Thoracic aorta (tissue), 2 donors: ENCODE results near the gene DGKG. TPM values are rescaled to one million over a fixed set of nuclear protein-coding genes. Genes with fewer than 3 reads are reported as not detected.

Experiments
- ATAC-seq: fragments of 150-250 bp; one replicate; pipeline ENCODE4 v1.8.0; 2017; ENCODE audit warnings: low read depth; ENCODE audit not compliant: insufficient number of reproducible peaks, low FRiP score
- DNase-seq: peaks from one replicate; pipeline ENCODE4 v3.0.0-alpha.2; 2020; ENCODE audit warnings: low spot score
- H3K27ac ChIP-seq, 2 donors: fragments of 200-600 bp; sonication (generic); 1 replicate in 1 of 2; 2 replicates in 1 of 2; pipeline ENCODE4 v1.5.1; 2016; ENCODE audit warnings: mild to moderate bottlenecking in 2 of 2, moderate library complexity in 2 of 2
- H3K27me3 ChIP-seq: fragments of 200-600 bp; sonication (generic); replicated peaks from 2 replicates; pipeline ENCODE4 v1.6.0; 2016; ENCODE audit warnings: mild to moderate bottlenecking; ENCODE audit not compliant: insufficient read depth
- H3K36me3 ChIP-seq: fragments of 200-600 bp; sonication (generic); one replicate; pipeline ENCODE4 v1.5.1; 2016
- H3K4me1 ChIP-seq, 2 donors: fragments of 200-600 bp; sonication (generic); 1 replicate in 1 of 2; 2 replicates in 1 of 2; pipeline versions ENCODE4 v1.5.1 to v1.6.0; 2016; ENCODE audit warnings: low read depth in 2 of 2, mild to moderate bottlenecking in 1 of 2; ENCODE audit not compliant: control insufficient read depth in 1 of 2
- H3K4me3 ChIP-seq: fragments of 200-600 bp; sonication (generic); 2 replicates; pipeline ENCODE4 v1.5.1; 2016; ENCODE audit warnings: mild to moderate bottlenecking
- H3K9me3 ChIP-seq: fragments of 200-600 bp; sonication (generic); 2 replicates; pipeline ENCODE4 v1.5.1; 2016
- total RNA-seq, 2 donors: library from RNA; depleted of rRNA; stranded (reverse); fragments of >200 nt; gene quantifications; one replicate each; pipeline versions ENCODE4 v1.1.0 to v1.2.3, GENCODE V29; 2016
- TF ChIP-seq, protein P1 (sequence below): fragments of 200-600 bp; sonication (generic); IDR thresholded peaks from one replicate; pipeline ENCODE4 v1.5.1; 2019; ENCODE audit warnings: antibody characterized with exemption

The DGKG gene
- total RNA-seq, 2 donors from 2014 or later = 12.5 to 16.7 TPM

- no peaks in the 10 kb centered on the region for H3K36me3 ChIP-seq
- H3K27ac ChIP-seq = no peak overlapping the region
- ATAC-seq (no peak), DNase-seq (no peak)
- no peaks in the 10 kb centered on the region for H3K9me3 ChIP-seq
- no peaks in the 10 kb centered on the region for H3K4me1 ChIP-seq
- no peaks in the 10 kb centered on the region for H3K27me3 ChIP-seq
- TF ChIP-seq, protein P1, sequence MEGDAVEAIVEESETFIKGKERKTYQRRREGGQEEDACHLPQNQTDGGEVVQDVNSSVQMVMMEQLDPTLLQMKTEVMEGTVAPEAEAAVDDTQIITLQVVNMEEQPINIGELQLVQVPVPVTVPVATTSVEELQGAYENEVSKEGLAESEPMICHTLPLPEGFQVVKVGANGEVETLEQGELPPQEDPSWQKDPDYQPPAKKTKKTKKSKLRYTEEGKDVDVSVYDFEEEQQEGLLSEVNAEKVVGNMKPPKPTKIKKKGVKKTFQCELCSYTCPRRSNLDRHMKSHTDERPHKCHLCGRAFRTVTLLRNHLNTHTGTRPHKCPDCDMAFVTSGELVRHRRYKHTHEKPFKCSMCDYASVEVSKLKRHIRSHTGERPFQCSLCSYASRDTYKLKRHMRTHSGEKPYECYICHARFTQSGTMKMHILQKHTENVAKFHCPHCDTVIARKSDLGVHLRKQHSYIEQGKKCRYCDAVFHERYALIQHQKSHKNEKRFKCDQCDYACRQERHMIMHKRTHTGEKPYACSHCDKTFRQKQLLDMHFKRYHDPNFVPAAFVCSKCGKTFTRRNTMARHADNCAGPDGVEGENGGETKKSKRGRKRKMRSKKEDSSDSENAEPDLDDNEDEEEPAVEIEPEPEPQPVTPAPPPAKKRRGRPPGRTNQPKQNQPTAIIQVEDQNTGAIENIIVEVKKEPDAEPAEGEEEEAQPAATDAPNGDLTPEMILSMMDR = no peak
- no peak overlapping the region for H3K4me3 ChIP-seq
Observed at GRCh38 chr3:186150041-186150830, 211.8 kb downstream of the DGKG start.

GRCh38 chr3:186149319-186149960 is 212.6 kb downstream of the DGKG start:
- Histone ChIP-seq H3K4me3 (no peak overlapping the region), H3K4me1 (no peaks in the 10 kb centered on the region), H3K9me3 (no peaks in the 10 kb centered on the region), H3K36me3 (no peaks in the 10 kb centered on the region), H3K27ac (no peak overlapping the region), H3K27me3 (no peaks in the 10 kb centered on the region)
- TF ChIP-seq, protein P1 = no peak
- no peak for ATAC-seq
- DNase-seq = no peak

GRCh38 chr3:186144257-186144656 is 217.8 kb downstream of the DGKG start:
- DNase-seq (no peak), ATAC-seq (no peak)
- H3K4me1 ChIP-seq = no peaks in the 10 kb centered on the region
- no peaks in the 10 kb centered on the region for H3K27me3 ChIP-seq
- H3K4me3 ChIP-seq = no peak overlapping the region
- TF ChIP-seq, protein P1 = no peak
- H3K27ac ChIP-seq = no peak overlapping the region
- H3K9me3 ChIP-seq = no peaks in the 10 kb centered on the region
- no peaks in the 10 kb centered on the region for H3K36me3 ChIP-seq

- H3K36me3 ChIP-seq = no peaks in the 10 kb centered on the region
- no peaks in the 10 kb centered on the region for H3K4me1 ChIP-seq
- H3K27ac ChIP-seq = no peak overlapping the region
- TF ChIP-seq, protein P1 = no peak
- no peak for DNase-seq
- no peak for ATAC-seq
- H3K4me3 ChIP-seq = no peak overlapping the region
- no peaks in the 10 kb centered on the region for H3K9me3 ChIP-seq
- H3K27me3 ChIP-seq = no peaks in the 10 kb centered on the region
Observed at GRCh38 chr3:186143250-186143649, 218.8 kb downstream of the DGKG start.

DNA sequence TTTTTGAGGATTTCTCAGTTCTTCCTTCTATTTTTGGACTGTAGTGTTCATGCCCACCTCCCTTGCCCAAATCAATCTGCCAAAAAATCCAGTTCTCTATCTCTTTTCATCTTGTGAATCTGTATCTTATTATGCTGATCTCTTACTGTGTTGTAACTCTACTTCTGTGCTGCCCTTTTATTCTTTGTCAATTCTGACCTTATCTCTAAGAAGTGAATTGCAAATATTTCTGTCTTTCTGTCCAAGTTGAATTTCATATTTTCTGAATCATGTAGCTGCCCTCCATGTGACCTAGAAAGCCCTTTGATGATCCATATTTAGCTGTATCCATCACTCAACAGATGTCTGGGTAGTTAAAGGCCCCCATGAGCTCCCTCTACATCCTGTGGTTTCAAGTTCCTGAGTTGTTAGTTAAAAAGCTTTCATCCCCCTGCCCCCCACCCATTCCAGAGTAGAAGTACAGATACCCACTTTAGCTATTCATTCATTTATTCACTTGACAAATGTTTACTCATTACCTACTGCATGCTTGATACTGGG is 219.6 kb downstream of the DGKG start:
- no peaks in the 10 kb centered on the region for H3K9me3 ChIP-seq
- no peak for ATAC-seq
- TF ChIP-seq, protein P1 = no peak

More for the DNA sequence above, 219.6 kb downstream of the DGKG start:
- H3K4me3 ChIP-seq = no peak overlapping the region
- H3K4me1 ChIP-seq = no peaks in the 10 kb centered on the region
- no peaks in the 10 kb centered on the region for H3K27me3 ChIP-seq
- H3K36me3 ChIP-seq = no peaks in the 10 kb centered on the region
- DNase-seq = no peak
- H3K27ac ChIP-seq = no peak overlapping the region
